GM21576 (cell line): ENCODE data around the gene SUSD1.
"Not testable (repeated sequence)": the region's sequence is repeated elsewhere in the genome, so short reads cannot be mapped to it uniquely, and the experiment has no call there.

Experiments
- ATAC-seq: cut with Tn5 transposase; IDR thresholded peaks from one replicate; pipeline ENCODE4 v1.9.1; 2021; ENCODE audit warnings: mild to moderate bottlenecking, moderate library complexity; ENCODE audit not compliant: unreplicated experiment

SUSD1 gene

GRCh38 chr9:112132356-112132755 lies 42.7 kb downstream of the SUSD1 start:
- ATAC-seq = no peak

- ATAC-seq = no peak
Measured at GRCh38 chr9:112130997-112131396, 44.1 kb downstream of the SUSD1 start.

- no peak for ATAC-seq
Measured at GRCh38 chr9:112130347-112130746, 44.8 kb downstream of the SUSD1 start.

- no peak for ATAC-seq
Measured at GRCh38 chr9:112129246-112129645, 45.9 kb downstream of the SUSD1 start.

DNA sequence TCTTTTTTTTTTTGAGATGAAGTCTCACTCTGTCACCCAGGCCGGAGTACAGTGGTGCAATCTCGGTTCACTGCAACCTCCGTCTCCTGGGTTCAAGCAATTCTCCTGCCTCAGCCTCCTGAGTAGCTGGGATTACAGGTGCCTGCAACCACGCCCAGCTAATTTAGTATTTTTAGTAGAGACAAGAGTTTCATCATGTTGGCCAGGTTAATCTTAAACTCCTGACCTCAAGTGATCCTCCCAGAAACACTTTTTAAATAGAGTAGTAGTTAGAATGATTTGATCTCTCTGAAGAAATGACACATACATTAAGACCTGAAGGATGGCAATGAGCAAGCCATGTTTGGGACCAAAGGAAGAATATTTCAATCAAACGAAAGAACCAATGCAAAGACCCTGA lies 46.7 kb downstream of the SUSD1 start:
- not testable (repeated sequence) for ATAC-seq

DNA sequence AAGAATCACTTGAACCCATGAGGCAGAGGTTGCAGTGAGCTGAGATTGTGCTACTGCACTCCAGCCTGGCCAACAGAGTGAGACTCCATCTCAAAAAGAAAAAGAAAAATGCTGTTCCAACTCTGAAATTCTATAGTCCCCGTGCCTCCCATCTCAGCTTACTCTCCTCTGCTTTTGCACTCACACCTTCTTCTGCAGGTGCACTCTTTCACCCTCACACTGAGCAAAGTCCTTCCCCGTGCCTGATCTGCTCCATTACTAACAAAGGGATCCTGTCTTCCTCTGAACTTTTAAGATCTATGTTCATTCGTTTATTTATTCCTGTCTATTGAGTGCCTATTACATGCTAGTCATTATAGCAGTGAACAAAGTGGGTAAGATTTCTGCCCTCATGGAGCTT lies 47.8 kb downstream of the SUSD1 start:
- ATAC-seq = no peak

GRCh38 chr9:112125951-112126388 lies 49.1 kb downstream of the SUSD1 start:
- ATAC-seq = no peak

GRCh38 chr9:112124156-112124555 lies 50.9 kb downstream of the SUSD1 start:
- no peak for ATAC-seq

- ATAC-seq = no peak
Measured at GRCh38 chr9:112121633-112122032, 53.5 kb downstream of the SUSD1 start.

DNA sequence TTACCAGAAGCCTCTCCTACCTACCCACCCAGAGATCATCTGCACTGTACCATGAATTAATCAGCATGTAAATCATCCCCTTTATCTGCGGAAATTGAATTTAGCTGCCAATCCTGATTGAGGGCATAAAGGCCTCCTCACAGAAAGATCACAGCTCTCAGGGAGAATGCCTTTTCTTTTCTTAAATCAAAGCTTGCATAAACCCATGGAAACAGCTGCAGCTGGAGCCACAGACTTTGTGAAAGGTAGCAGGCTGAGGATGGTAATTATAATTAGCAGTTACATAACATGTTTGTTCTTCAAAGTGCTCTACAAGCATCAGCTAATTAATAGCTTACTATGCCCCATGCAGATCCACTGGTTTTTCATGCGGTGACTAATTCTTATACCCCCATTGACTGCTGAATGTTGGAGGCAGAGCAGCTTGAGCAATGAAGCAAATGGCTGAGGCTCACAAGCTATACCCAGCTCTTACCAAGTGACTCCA lies 54.6 kb downstream of the SUSD1 start:
- ATAC-seq = no peak

- no peak for ATAC-seq
Measured at GRCh38 chr9:112120030-112120341, 55.1 kb downstream of the SUSD1 start.

GRCh38 chr9:112119225-112120029 lies 55.7 kb downstream of the SUSD1 start:
- no peak for ATAC-seq

GRCh38 chr9:112118009-112118408 lies 57.1 kb downstream of the SUSD1 start:
- no peak for ATAC-seq

- ATAC-seq = no peak
Measured at GRCh38 chr9:112115970-112116753, 58.9 kb downstream of the SUSD1 start.

- no peak for ATAC-seq
Measured at GRCh38 chr9:112115109-112115508, 60.0 kb downstream of the SUSD1 start.

DNA sequence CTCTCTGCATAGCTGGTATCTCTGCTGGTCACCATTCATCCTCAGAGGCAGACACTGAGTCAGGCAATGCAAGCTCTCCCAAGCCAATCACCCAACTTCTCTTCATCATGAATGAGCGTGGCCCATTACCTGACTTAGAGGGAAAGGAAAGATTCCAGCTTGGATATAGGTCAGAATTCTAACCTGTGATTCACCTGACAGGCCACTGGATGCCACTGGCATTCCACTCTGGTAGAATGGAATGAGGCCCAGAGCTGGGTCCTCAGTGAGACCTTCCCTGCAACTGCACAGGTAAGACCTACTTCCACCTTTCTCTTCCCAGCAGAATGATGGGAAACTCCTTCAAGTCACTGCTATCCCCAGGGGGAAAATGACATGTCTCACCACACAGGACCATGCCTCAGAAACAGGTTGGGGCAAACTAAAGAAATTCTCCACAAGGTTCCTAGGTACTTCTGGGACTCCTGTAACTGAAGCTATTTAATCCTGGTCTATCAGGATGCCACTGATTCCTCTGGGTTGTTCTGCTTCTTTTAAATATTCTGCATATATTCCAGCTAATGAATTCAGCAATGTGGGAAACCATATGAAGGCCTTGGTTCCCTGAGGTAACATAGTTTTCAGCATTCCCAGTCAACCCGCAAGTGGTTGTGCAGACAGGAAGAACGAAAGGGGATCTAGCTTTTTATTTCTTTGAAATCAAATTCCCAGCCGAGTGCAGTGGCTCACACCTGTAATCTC lies 62.0 kb downstream of the SUSD1 start:
- ATAC-seq = no peak

- no peak for ATAC-seq
Measured at GRCh38 chr9:112112519-112112918, 62.6 kb downstream of the SUSD1 start.

- ATAC-seq = no peak
Measured at GRCh38 chr9:112111461-112111860, 63.6 kb downstream of the SUSD1 start.

- no peak for ATAC-seq
Measured at GRCh38 chr9:112110777-112111113, 64.4 kb downstream of the SUSD1 start.

GRCh38 chr9:112110094-112110776 lies 64.9 kb downstream of the SUSD1 start:
- ATAC-seq = no peak

GRCh38 chr9:112104901-112105300 lies 70.2 kb downstream of the SUSD1 start:
- ATAC-seq = no peak
